ENCODE data around the gene PECR. TPM values are rescaled to one million over a fixed set of nuclear protein-coding genes. Genes with fewer than 3 reads are reported as not detected.

Gene PECR
- total and polyA plus RNA-seq, 4 donors: 31.8 to 152 (median 65.5) TPM

- no peak for TF ChIP-seq ZBTB33 (IDR thresholded peaks at IDR 0.05)
- TF ChIP-seq GABPA (IDR thresholded peaks at IDR 0.05 in 1 of 2, conservative IDR thresholded peaks at IDR 0.05 in 1 of 2): no peak
- no peak for TF ChIP-seq JUND (IDR thresholded peaks at IDR 0.05)
- no peak for TF ChIP-seq YY1 (IDR thresholded peaks at IDR 0.05)
- no peak for TF ChIP-seq EGR1 (IDR thresholded peaks at IDR 0.05; ENCODE audit: low read depth in 2 of 2)
- TF ChIP-seq CTCF (IDR thresholded peaks at IDR 0.05; ENCODE audit: low read depth, low read length, missing input control): peak; percentile 87
Measured at GRCh38 chr2:216034065-216034464, 47.5 kb downstream of the PECR start (continued).

GRCh38 chr2:216033403-216033802 is 48.2 kb downstream of the PECR start:
- no peaks in the 10 kb centered on the region for H3K27me3 ChIP-seq (ENCODE audit: control insufficient read depth in 4 of 4, insufficient read depth in 4 of 4, low read length in 3 of 4)
- H3K9me3 ChIP-seq (ENCODE audit: control insufficient read depth in 4 of 4, low read length in 3 of 4): no peaks in the 10 kb centered on the region
- no peak for DNase-seq (ENCODE audit: low spot score)
- no peak overlapping the region for H3K4me3 ChIP-seq (ENCODE audit: low read depth in 1 of 3, low read length in 3 of 3)
- peaks cover 8 to 57% (median 47%) of the 10 kb centered on the region in 4 donors for H3K36me3 ChIP-seq (ENCODE audit: control insufficient read depth in 4 of 4, insufficient read depth in 3 of 4, low read depth in 1 of 4, low read length in 3 of 4)
- H3K27ac ChIP-seq (ENCODE audit: low read depth in 1 of 2, low read length in 2 of 2): no peak overlapping the region
- TF ChIP-seq ZBTB33 (IDR thresholded peaks at IDR 0.05) (no peak), HNF4A (conservative IDR thresholded peaks at IDR 0.05) (no peak), JUND (IDR thresholded peaks at IDR 0.05) (no peak), MAX (IDR thresholded peaks at IDR 0.05) (no peak), RAD21 (IDR thresholded peaks at IDR 0.05) (no peak), RXRA (IDR thresholded peaks at IDR 0.05) (no peak), REST (IDR thresholded peaks at IDR 0.05) (no peak), EGR1 (IDR thresholded peaks at IDR 0.05; ENCODE audit: low read depth in 2 of 2) (no peak), GABPA (IDR thresholded peaks at IDR 0.05 in 1 of 2, conservative IDR thresholded peaks at IDR 0.05 in 1 of 2) (no peak)
- 96% methylated on average over 3 of the region's 3 CpGs for WGBS
- no peaks in the 10 kb centered on the region for H3K4me1 ChIP-seq (ENCODE audit: control insufficient read depth in 4 of 4, insufficient read depth in 4 of 4, low read length in 3 of 4)
- H3K9ac ChIP-seq (ENCODE audit: low read depth in 1 of 2, low read length in 2 of 2): no peak overlapping the region

All from liver (tissue), 9 donors.